ENCODE data around the gene MCRS1. TPM values are rescaled to one million over a fixed set of nuclear protein-coding genes. Genes with fewer than 3 reads are reported as not detected.

Gene MCRS1

Small RNA genes lying within 50 kb of the gene (small RNA-seq; reads per million reads assigned to genes)
- gene POLR2KP1 (ENCODE audit: insufficient read depth) (not detected), gene RNU6-834P (ENCODE audit: insufficient read depth) (not detected)

Measured in mesendoderm (in vitro differentiated cells).